ACC112 (cell line): ENCODE results near the gene HRC.

Source experiments
- H2AFZ ChIP-seq: fragments of 200-600 bp; sonication (generic); one replicate; pipeline ENCODE4 v1.6.0; 2017; ENCODE audit warnings: antibody characterized with exemption, low read length; ENCODE audit not compliant: unreplicated experiment
- H3K27ac ChIP-seq: fragments of 200-600 bp; sonication (generic); 2 replicates; pipeline ENCODE4 v1.5.1; 2014; ENCODE audit warnings: low read depth, mild to moderate bottlenecking, antibody characterized with exemption, low read length, moderate library complexity
- H3K27me3 ChIP-seq: fragments of 200-600 bp; sonication (generic); 2 replicates; pipeline ENCODE4 v1.6.1; 2014; ENCODE audit warnings: mild to moderate bottlenecking, antibody characterized with exemption, low read length, moderate library complexity, mixed read lengths; ENCODE audit not compliant: insufficient read depth
- H3K36me3 ChIP-seq: fragments of 200-600 bp; sonication (generic); 2 replicates; pipeline ENCODE4 v1.6.1; 2016; ENCODE audit warnings: mild to moderate bottlenecking, antibody characterized with exemption, low read length, moderate library complexity, mixed read lengths; ENCODE audit not compliant: insufficient read depth
- H3K4me1 ChIP-seq: fragments of 200-600 bp; sonication (generic); one replicate; pipeline ENCODE4 v1.6.1; 2016; ENCODE audit warnings: low read length, mixed read lengths; ENCODE audit not compliant: insufficient read depth, unreplicated experiment, control insufficient read depth
- H3K4me3 ChIP-seq: fragments of 200-600 bp; sonication (generic); 2 replicates; pipeline ENCODE4 v1.5.1; 2014; ENCODE audit warnings: mild to moderate bottlenecking, low read depth, low read length
- H3K79me2 ChIP-seq: fragments of 200-600 bp; sonication (generic); one replicate; pipeline ENCODE4 v1.6.0; 2016; ENCODE audit warnings: low read length; ENCODE audit not compliant: control insufficient read depth, unreplicated experiment, insufficient read depth

Gene HRC, protein sequence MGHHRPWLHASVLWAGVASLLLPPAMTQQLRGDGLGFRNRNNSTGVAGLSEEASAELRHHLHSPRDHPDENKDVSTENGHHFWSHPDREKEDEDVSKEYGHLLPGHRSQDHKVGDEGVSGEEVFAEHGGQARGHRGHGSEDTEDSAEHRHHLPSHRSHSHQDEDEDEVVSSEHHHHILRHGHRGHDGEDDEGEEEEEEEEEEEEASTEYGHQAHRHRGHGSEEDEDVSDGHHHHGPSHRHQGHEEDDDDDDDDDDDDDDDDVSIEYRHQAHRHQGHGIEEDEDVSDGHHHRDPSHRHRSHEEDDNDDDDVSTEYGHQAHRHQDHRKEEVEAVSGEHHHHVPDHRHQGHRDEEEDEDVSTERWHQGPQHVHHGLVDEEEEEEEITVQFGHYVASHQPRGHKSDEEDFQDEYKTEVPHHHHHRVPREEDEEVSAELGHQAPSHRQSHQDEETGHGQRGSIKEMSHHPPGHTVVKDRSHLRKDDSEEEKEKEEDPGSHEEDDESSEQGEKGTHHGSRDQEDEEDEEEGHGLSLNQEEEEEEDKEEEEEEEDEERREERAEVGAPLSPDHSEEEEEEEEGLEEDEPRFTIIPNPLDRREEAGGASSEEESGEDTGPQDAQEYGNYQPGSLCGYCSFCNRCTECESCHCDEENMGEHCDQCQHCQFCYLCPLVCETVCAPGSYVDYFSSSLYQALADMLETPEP

DNA sequence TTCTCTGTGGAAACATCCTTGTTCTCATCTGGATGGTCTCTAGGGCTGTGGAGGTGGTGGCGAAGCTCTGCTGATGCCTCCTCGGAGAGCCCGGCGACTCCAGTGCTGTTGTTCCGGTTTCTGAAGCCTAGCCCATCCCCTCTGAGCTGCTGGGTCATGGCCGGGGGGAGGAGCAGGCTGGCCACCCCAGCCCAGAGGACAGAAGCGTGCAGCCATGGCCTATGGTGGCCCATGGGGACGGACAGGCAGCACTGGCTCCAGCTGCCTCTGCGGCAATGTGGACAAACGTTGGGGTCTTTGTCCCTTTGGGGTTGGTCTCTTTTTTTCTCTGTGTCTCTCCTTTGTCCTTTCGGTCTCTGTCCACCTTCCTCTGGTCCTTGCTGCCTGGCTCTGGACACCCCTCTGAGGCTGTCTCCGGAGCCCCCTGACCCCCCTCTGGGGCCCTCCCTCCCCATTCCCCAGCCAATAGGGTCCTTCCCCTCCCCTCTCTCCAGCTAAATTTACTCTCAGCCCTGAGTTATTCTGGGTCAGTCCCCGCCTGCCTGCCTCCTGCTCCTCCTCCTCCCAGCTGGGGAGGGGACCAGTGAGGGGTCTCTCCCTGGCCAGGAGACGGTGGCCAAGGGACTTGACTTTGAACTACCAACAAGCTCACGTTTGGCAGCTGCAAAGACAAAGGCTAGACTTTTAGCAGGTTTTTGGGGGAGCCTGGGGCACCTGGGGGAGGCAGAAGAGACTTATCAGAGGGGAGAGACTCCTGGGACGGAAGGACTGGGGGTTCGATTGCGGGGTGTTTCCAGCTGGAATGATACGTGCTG is at the start of gene HRC:
HRC (minus strand) TSS at position 392 of the 815 bp plus-strand sequence; CDS start at position 233, 159 bp downstream.
- Histone ChIP-seq H3K36me3 (no peaks in the 10 kb centered on the region), H3K27ac (no peak within 1 kb of the TSS)

DNA sequence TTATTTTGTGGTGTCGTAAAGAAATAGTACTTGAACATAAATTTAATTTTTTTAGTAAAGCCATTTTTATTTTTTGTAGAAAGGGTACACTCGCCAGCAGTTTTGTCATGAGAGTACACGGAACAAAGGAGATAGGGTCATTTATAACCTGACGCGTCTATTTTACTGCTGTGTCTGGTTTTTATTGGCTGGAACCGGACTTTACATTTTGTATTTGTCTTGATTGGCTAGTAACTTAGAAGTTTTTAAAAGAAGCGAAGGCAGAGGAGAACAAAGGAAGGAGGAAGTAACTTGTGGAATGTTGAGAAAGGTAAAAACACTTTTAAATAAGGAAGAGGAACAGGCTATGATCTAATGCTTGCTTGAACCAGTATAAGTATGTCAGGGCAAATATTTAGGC is 45.8 kb upstream of the HRC start:
- no peaks in the 10 kb centered on the region for H3K4me1 ChIP-seq
- no peak overlapping the region for H2AFZ ChIP-seq
- no peaks in the 10 kb centered on the region for H3K27me3 ChIP-seq
- H3K4me3 ChIP-seq = no peak overlapping the region
- no peak overlapping the region for H3K27ac ChIP-seq
- H3K36me3 ChIP-seq = peaks cover 4% of the 10 kb centered on the region; the same call in 1 of the 2 replicates
- H3K79me2 ChIP-seq = no peaks in the 10 kb centered on the region

More for the DNA sequence above, at the start of gene HRC:
- Histone ChIP-seq H3K4me1 (no peaks in the 10 kb centered on the region), H3K27me3 (no peaks in the 10 kb centered on the region), H3K4me3 (no peak within 1 kb of the TSS), H3K79me2 (peaks cover 6% of the 10 kb centered on the region), H2AFZ (no peak within 1 kb of the TSS)

DNA sequence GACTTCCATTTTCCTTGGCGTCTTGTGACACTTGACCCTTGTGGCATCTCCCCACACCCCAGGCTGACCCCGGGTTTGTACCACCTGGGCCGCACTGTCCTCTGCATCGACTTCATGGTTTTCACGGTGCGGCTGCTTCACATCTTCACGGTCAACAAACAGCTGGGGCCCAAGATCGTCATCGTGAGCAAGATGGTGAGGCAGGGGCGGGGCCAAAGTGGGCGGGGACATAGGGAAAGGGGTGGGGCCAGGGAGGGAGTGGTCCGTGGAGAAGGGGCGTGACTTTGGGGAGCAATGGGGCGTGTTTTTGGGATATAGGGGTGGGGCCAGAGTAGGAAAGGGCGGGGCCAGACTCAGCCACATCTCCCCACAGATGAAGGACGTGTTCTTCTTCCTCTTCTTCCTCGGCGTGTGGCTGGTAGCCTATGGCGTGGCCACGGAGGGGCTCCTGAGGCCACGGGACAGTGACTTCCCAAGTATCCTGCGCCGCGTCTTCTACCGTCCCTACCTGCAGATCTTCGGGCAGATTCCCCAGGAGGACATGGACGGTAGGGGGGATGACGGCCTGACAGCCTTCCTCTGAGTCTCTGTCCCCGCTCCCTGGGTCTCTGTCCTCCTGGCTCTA is 45.2 kb upstream of the HRC start:
- Histone ChIP-seq H3K79me2 (no peaks in the 10 kb centered on the region), H3K27me3 (no peaks in the 10 kb centered on the region), H3K27ac (no peak overlapping the region), H3K4me1 (no peaks in the 10 kb centered on the region), H3K4me3 (no peak overlapping the region), H3K36me3 (peaks cover 4% of the 10 kb centered on the region; the same call in 1 of the 2 replicates), H2AFZ (no peak overlapping the region)

DNA sequence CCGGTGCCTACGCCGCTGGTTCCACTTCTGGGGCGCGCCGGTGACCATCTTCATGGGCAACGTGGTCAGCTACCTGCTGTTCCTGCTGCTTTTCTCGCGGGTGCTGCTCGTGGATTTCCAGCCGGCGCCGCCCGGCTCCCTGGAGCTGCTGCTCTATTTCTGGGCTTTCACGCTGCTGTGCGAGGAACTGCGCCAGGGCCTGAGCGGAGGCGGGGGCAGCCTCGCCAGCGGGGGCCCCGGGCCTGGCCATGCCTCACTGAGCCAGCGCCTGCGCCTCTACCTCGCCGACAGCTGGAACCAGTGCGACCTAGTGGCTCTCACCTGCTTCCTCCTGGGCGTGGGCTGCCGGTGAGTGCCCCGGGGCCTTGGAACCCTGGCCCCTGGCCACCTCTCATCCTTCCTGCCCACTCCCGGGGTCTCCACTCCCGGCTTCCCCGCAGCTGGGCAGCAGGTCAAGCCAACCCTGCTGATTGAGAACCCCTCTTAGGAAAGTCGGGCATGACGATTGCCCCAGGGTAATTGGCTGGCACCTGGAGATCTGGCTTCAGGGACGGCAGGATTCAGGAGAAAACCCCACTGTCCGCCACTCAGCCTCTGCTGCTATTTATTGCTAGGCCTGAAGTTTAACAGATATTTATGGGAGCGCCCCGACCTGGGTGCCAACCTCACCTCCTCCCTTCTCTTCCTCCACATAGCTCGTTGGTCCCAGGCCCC is 41.5 kb upstream of the HRC start:
- Histone ChIP-seq H3K36me3 (peaks cover 6% of the 10 kb centered on the region; the same call in 1 of the 2 replicates), H3K27me3 (no peaks in the 10 kb centered on the region), H3K4me3 (no peak overlapping the region), H3K79me2 (no peaks in the 10 kb centered on the region), H2AFZ (no peak overlapping the region), H3K4me1 (no peaks in the 10 kb centered on the region), H3K27ac (no peak overlapping the region)

DNA sequence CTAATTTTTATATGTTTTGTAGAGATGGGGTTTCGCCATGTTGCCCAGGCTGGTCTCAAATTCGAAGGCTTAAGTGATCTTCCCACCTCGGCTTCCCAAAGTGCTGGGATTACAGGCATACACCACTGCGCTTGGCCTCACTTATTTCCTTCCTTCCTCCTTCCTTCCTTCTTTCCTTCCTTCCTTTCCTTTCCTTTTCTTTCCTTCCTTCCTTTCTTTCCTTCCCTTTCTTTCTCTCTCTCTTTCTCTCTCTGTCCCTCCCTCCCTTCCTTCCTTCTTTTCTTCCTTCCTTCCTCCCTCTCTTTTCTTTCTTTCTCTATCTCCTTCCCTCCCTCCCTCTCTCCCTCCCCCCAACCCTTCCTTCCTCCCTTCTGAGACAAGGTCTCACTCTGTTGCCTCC is 39.2 kb upstream of the HRC start:
- Histone ChIP-seq H3K36me3 (peaks cover 8% of the 10 kb centered on the region), H3K27ac (no peak overlapping the region), H3K4me3 (no peak overlapping the region), H3K27me3 (no peaks in the 10 kb centered on the region), H3K79me2 (no peaks in the 10 kb centered on the region), H3K4me1 (no peaks in the 10 kb centered on the region), H2AFZ (no peak overlapping the region)

DNA sequence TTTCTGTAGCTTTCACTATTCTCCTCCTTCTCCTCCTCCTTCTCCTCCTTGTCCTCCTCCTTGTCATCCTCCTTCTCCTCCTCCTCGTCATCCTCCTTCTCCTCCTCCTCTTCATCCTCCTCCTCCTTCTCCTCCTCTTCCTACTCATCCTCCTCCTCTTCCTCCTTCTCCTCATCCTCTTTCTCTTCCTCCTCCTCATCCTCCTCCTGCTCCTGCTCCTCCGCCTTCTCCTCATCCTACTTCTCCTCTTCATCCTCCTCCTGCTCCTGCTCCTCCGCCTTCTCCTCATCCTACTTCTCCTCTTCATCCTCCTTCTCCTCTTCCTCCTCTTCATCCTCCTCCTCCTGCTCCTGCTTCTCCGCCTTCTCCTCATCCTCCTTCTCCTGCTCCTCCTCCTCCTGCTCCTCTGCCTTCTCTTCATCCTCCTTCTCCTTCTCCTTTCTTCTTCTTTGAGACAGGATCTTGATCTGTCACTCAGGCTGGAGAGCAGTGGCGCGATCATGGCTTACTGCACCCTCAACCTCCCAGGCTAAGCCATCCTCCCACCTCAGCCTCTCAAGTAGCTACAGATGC is 38.7 kb upstream of the HRC start:
- Histone ChIP-seq H3K4me3 (no peak overlapping the region), H2AFZ (no peak overlapping the region), H3K4me1 (no peaks in the 10 kb centered on the region), H3K79me2 (no peaks in the 10 kb centered on the region), H3K27ac (no peak overlapping the region), H3K36me3 (peaks cover 8% of the 10 kb centered on the region), H3K27me3 (no peaks in the 10 kb centered on the region)

DNA sequence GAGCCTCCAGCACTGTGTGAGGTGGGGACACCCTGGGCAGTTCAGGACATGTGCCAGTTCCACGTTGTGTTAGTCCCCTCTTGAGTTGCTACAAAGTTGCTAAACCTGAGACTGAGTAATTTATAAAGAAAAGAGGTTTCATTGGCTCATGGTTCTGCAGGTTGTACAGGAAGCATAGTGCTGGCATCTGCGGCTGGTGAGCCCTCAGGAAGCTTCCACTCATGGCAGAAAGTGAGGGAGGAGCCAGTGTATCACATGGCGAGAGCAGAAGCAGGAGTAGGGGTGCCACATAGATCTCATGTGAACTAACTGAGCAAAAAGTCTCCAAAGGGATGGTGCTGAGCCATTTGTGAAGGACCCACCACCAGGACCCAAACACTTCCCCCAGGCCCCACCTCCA is 35.6 kb upstream of the HRC start:
- Histone ChIP-seq H3K36me3 (peaks cover 8% of the 10 kb centered on the region), H3K27ac (no peak overlapping the region), H2AFZ (no peak overlapping the region), H3K79me2 (no peaks in the 10 kb centered on the region), H3K27me3 (no peaks in the 10 kb centered on the region), H3K4me1 (no peaks in the 10 kb centered on the region), H3K4me3 (no peak overlapping the region)

DNA sequence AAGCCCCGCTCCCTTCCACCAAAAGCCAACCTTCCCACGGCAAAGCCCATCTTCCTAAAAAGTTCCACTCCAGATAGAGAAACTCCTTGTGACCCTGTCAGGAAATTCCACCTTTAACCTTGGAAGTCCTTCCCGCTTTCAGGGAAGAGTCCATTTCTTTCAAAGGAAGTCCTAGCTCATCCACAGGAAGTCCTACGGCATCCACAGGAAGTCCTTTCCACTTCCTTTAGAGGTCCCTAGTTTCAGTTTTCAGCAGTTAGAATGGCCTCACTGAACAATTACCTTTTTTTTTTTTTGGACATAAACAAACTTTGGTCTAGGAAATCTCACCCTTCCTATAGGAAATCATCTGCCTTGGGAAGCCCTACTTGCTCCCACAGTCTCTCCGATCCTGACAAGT is 34.1 kb upstream of the HRC start:
- Histone ChIP-seq H3K79me2 (no peaks in the 10 kb centered on the region), H3K27ac (no peak overlapping the region), H3K4me1 (no peaks in the 10 kb centered on the region), H3K4me3 (no peak overlapping the region), H3K27me3 (no peaks in the 10 kb centered on the region), H2AFZ (no peak overlapping the region), H3K36me3 (peaks cover 8% of the 10 kb centered on the region)

DNA sequence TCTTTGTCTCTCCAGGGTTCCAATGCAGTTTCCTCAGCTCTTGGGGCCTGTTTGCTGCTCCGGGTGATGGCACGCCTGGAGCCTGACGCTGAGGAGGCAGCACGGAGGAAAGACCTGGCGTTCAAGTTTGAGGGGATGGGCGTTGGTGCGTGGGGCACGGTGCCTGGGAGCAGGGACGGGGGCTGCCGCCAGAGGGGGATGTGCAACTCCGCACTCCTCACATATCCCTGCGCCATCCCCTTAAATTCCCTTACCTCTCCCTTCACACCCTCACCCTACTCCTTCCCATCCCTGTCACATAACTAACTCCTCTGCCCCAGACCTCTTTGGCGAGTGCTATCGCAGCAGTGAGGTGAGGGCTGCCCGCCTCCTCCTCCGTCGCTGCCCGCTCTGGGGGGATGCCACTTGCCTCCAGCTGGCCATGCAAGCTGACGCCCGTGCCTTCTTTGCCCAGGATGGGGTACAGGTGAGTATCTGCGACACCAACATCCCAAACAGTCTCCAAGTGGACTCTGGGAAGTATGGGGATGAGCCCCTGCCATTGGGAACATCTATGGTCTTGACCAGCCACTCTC is 33.5 kb upstream of the HRC start:
- Histone ChIP-seq H3K27me3 (no peaks in the 10 kb centered on the region), H3K27ac (no peak overlapping the region), H3K36me3 (peaks cover 8% of the 10 kb centered on the region)

More for the DNA sequence above, 33.5 kb upstream of the HRC start:
- Histone ChIP-seq H2AFZ (no peak overlapping the region), H3K4me1 (no peaks in the 10 kb centered on the region), H3K79me2 (no peaks in the 10 kb centered on the region), H3K4me3 (no peak overlapping the region)
